Measurements from ENCODE around the gene BRD3.

- no peak for TF ChIP-seq POLR2A (IDR thresholded peaks at IDR 0.05; ENCODE audit: low read length)
- TF ChIP-seq CTCF (IDR thresholded peaks at IDR 0.05), result no peak
These were observed 68.0 kb downstream of the BRD3 start for GRCh38 chr9:133999851-134000265.

Data from A549 (cell line).